HCT116 (cell line): ENCODE results near the gene NEURL3.

Experiments
- CBX3 ChIP-seq: IDR thresholded peaks from 2 replicates; pipeline ENCODE4 v1.6.1; 2012; ENCODE audit warnings: low read depth
- CEBPB ChIP-seq: IDR thresholded peaks from 2 replicates; pipeline ENCODE4 v1.6.1; 2012; ENCODE audit warnings: low read depth
- CTCF ChIP-seq, 3 experiments: fragments of 200-600 bp in 1 of 3; sonication (generic) in 1 of 3; IDR thresholded peaks in 2 of 3; conservative IDR thresholded peaks in 1 of 3; 2 replicates each; pipeline ENCODE4 v1.5.1; 2012 to 2017; ENCODE audit warnings: low read depth in 2 of 3, low read length in 2 of 3, antibody characterized with exemption in 1 of 3, borderline replicate concordance in 1 of 3, control low read depth in 1 of 3, mild to moderate bottlenecking in 1 of 3, mixed read lengths in 1 of 3, mixed run types in 1 of 3, moderate library complexity in 1 of 3; ENCODE audit not compliant: insufficient read depth in 1 of 3
- ELF1 ChIP-seq: IDR thresholded peaks from 2 replicates; pipeline ENCODE4 v1.6.1; 2012; ENCODE audit warnings: low read depth, borderline replicate concordance
- EZH2 ChIP-seq: fragments of 200-600 bp; sonication (generic); IDR thresholded peaks from 2 replicates; pipeline ENCODE4 v1.6.1; 2017; ENCODE audit warnings: antibody characterized with exemption, mixed run types
- EZH2phosphoT487 ChIP-seq: fragments of 200-600 bp; IDR thresholded peaks from 2 replicates; pipeline ENCODE4 v1.6.1; 2018; ENCODE audit warnings: antibody characterized with exemption, borderline replicate concordance
- FOSL1 ChIP-seq: IDR thresholded peaks from 2 replicates; pipeline ENCODE4 v1.6.1; 2012; ENCODE audit warnings: low read depth
- JUND ChIP-seq: IDR thresholded peaks from 2 replicates; pipeline ENCODE4 v1.6.1; 2012
- MAX ChIP-seq: IDR thresholded peaks from 2 replicates; pipeline ENCODE4 v1.6.1; 2012
- POLR2A ChIP-seq: IDR thresholded peaks from 2 replicates; pipeline ENCODE4 v1.7.0; 2011; ENCODE audit warnings: borderline replicate concordance; ENCODE audit not compliant: insufficient read depth, insufficient read length; ENCODE audit errors: extremely low read depth
- POLR2AphosphoS5 ChIP-seq: IDR thresholded peaks from 2 replicates; pipeline ENCODE4 v1.6.1; 2011; ENCODE audit warnings: mild to moderate bottlenecking, low read depth, low read length, moderate library complexity
- RAD21 ChIP-seq: IDR thresholded peaks from 2 replicates; pipeline ENCODE4 v1.6.1; 2012; ENCODE audit warnings: low read depth, mild to moderate bottlenecking
- REST ChIP-seq: IDR thresholded peaks from 2 replicates; pipeline ENCODE4 v1.6.1; 2012; ENCODE audit warnings: low read depth
- SIN3A ChIP-seq: IDR thresholded peaks from 2 replicates; pipeline ENCODE4 v1.6.1; 2012; ENCODE audit warnings: low read depth

GRCh38 chr2:96489261-96489660 is 15.9 kb downstream of the NEURL3 start:
- TF ChIP-seq POLR2AphosphoS5: no peak
- no peak for TF ChIP-seq CTCF (IDR thresholded peaks at IDR 0.05 in 2 of 3, conservative IDR thresholded peaks at IDR 0.05 in 1 of 3; ENCODE audit: borderline replicate concordance in 1 of 3, insufficient read depth in 1 of 3, low read depth in 2 of 3, low read length in 2 of 3)
- TF ChIP-seq POLR2A: no peak
- TF ChIP-seq EZH2phosphoT487: no peak
- TF ChIP-seq CEBPB: no peak
- TF ChIP-seq MAX: no peak
- no peak for TF ChIP-seq REST
- TF ChIP-seq EZH2: no peak
- no peak for TF ChIP-seq SIN3A
- no peak for TF ChIP-seq CBX3
- TF ChIP-seq JUND: no peak
- no peak for TF ChIP-seq FOSL1
- TF ChIP-seq ELF1: no peak
- no peak for TF ChIP-seq RAD21
